Fibroblast of peridontal ligament (primary cell): ENCODE measurements around the gene CARD11.
"Not testable (repeated sequence)": the region's sequence is repeated elsewhere in the genome, so short reads cannot be mapped to it uniquely, and the experiment has no call there.

Source experiments
- DNase-seq: peaks from one replicate; pipeline ENCODE4 v3.0.0-alpha.2; 2010; ENCODE audit errors: extremely low read depth

The CARD11 gene

DNA sequence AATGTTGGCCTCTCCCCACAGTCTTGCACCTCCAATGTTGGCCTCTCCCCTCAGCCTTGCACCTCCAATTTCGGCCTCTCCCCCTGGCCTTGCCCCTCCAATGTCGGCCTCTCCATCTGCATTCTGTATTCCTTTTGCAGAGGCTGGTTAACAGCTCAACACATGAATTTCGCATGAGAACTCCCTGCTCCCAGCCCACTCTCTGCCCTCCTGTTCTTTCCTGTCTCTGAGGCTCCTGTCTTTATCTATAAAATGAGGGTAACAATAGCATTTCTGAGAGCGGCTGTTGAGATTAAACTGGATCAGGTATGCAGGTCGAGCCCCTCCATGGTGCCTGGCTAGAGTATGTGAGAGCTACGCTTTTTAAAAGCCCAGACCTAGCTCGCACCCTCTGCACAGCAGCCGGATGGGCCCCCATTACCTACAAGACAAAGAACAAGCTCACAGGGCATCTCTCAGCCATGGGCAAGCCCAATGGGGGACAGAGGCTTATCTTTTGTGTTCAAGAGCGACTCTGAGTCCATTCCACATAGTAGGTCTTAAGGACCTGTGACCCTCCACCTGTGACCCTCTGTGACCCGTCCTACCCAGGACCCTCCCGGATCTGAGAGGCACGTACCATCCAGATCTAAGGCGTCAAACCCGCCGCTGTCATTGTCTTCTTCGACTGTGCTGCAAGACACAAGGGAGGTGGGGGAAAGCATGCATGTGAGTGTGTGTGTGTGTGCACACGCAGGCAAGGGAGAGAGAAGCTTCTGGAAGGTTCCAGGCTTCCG, 117.4 kb downstream of the CARD11 start:
- no peak for DNase-seq

DNA sequence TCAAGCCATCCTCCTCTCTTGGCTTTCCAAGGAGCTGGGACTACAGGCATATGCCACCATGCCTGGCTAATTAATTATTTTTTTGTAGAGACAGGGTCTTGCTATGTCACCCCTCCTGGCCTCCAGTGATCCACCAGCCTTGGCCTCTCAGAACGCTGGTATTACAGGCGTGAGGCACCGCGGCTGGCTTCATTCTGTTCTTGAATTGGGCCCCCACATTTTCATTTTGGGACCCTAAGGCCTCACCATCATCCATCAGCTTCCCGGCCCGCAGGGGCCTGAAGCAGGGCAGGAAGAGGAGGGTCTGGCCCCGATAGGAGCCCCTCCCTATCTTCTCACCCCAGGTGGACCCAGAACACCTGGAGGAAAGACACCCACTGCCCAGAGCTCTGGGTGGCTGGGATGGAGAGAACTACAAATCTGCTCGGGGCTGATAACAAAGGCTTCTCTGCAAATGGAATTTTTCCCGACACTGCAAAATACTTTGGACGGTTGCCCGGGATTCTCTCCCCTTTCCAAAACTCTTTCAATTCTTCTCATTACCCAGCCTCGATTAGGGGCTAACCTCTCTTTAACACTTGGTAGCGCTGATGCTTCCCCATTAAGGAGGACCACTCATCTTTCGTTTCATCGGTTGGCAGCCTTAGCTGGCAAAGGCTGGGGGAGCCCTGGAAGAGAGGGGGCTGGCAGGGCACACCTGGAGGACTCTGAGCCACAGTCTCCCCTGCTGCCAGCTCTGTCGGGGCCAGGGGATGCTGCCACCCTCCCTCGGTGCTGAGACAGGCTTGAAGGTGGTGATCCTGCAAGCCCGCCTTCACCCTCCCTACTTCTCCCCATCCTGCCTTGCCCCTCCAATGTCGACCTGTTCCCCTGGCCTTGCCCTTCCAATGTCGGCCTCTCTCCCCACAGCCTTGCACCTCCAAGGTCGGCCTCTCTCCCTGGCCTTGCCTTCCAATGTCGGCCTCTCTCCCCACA, 118.5 kb downstream of the CARD11 start:
- DNase-seq: no peak

DNA sequence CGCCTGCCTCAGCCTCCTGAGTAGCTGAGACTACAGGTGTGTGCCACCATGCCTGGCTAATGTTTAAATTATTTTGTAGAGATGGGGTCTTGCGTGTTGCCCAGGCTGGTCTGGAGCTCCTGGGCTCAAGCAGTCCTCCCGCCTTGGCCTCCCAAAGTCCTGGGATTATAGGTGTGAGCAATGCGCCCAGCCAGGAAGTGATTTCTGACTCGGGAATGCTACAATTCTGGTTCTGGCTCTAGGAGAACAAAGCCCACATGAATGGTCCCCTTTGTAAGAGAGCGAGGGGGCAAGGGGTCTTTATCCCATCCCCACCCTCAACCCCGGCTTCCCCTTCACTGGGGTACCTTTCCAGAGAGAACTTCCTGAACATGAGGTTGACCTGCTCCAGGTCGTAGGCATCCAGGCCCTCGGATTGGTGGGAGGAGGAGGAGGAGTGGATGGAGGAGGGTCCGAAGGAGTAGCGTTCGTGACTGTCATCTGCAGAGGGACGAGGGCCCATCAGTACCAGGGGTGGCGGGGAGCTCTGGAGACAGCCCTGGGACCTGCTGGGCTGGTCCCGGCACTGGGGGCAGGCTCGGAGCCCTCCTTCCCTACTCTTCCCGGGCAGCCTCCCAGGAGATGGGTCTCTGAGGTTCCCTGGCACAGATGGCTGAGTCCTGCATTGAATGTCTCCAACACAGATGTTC, 119.6 kb downstream of the CARD11 start:
- DNase-seq: no peak

DNA sequence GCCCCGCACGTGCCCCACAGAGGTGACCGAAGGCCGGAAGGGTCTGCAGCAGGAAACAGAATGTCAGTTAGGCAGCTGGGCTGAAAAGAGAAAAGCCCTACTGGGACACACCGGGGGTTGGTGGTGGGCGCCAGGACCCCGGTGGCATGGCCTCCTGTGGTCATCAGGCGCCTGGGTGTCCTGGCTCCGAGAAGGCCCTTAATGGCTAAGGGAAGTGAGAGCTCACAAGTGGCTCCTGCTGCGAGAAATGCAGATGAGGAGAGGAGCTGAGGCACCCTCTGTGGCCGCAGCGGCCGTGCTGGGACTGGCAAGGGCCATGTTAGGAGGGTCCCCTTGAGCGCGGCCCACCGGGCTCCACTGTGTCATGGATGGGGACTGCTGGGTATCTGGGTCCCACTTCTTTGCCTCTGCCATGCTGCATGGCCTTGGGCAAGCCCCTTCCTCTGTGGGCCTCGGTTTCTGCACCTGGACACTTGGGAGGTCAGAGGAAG, 120.3 kb downstream of the CARD11 start:
- no peak for DNase-seq

DNA sequence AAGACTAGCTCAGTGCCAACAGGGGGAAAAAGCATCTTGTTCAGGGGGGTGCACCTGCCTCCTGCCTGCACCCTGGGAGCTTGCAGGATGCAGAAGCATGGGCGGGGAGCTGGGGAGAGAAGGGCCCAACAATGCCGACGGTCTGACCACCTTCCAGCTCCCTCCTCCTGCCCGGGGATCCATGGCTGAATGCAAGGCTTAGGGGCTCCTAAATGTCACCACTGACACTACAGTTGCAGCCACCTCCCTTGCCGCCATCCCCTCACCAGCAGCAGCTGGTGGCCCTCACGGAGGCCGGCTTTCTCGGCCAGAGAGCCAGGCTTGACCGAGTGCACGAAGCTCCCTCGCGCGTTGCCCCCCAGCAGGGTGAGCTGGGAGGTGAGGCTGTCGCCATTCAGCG, 120.8 kb downstream of the CARD11 start:
- no peak for DNase-seq

DNA sequence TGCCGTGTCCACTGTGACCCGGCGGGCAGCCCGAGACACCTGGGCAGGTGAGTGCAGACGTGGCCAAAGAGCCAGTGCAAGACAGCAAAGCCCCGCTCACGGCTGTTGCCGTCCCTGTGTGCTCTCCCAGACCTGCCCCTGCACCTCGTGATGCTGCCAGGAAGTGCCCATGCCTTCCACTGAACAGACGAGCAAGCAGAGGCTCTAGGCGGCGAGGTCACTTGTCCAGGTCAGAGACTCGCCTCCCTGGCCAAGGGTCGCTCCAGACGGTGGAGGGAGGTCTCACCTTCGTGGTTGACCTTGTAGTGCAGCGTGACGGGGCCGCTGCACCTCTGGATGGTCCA, 121.3 kb downstream of the CARD11 start:
- DNase-seq: no peak

DNA sequence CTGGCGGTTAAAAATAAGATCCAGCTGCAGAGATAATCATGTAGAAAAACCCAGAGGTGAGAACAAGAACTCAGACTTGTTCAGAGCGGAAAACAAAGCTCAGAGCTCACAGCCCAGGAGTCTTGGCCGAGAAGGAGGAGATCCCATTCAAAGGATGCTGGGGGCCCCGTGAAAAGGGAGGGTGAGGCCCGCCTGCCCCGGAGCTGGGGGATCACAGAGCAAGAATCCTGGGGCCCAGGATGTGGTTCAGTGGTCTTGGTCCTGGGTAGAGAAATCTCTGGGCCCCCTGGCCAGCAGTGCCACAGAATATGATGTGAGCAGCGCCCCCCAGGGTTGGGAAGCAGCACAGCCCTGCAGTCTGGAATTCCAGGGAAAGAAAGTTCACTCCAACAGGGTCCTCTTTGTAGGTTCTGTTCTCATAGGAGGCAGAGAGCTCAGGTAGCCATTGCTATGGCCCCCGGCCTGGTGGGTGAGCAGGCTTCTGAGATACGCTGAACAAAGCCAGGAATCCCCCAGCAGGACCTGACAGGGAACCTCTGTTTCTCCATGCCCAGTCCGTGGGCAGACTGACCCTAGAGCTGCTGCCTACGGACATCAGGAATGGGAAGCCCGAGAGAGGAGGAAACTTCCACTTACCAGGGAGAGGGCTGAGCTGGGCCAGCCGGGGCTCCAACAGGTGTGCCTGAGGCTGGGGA, 121.9 kb downstream of the CARD11 start:
- no peak for DNase-seq

DNA sequence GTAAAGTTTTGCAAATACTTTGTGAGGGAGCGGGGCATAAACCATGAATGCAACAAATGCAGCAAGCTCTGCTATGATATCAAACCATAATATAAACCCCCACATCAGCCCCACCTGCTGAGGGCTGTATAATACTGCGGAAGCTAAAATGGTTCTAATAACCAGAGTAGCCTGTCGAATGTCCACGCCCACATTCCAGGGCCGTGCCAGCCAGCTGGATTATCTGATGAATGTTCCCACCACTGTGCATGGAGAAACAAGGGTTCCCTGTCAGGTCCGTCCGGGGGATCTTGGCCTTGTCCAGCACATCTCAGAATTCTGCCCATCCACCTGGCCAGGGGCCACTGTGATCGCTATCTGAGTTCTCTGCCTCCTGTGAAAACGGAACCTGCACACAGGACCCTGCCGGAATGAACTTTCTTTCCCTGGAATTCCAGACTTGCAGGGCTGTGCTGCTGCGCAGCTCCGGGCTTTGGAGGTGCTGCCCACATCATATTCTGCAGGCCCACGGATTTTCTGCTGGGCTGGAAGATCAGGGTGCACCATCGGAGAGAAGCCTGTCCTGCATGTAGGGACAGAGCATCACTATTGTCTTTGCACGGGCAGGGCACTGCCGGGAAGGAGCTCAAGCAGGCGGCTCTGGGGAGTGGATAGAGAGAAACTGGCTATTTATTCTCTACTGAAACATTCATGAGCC, 122.6 kb downstream of the CARD11 start:
- DNase-seq: no peak

DNA sequence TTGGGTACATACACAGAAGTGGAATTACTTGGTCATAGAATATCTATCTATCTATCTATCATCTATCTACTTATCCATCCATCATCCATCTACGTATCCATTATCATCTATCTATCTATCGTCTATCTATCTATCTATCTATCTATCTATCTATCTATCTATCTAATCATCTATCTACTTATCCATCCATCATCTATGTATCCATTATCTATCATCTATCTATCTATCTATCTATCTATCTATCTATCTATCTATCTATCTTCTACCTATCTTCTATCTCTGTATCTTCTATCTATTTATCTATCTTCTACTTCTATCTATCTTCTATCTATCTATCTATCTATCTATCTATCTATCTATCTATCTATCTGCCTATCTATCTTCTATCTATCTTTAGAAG, 123.2 kb downstream of the CARD11 start:
- DNase-seq: not testable (repeated sequence)

DNA sequence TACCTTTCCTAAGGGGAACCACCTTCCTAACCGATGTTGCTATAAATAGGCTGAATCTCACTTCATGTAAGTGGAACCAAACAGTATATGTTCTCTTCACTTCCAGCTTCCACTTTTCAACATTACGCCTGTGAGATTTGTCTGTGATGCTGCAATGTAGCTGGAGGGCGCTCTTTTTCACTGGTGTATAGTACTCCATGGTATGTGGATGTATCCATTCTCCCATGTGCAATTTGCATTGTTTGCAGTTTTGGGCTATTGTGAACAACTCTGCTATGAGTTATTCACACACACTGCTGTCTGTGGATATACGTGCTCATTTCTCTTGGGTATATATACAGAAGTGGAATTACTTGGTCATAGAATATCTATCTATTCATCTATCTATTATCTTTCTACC, 123.6 kb downstream of the CARD11 start:
- DNase-seq: no peak

DNA sequence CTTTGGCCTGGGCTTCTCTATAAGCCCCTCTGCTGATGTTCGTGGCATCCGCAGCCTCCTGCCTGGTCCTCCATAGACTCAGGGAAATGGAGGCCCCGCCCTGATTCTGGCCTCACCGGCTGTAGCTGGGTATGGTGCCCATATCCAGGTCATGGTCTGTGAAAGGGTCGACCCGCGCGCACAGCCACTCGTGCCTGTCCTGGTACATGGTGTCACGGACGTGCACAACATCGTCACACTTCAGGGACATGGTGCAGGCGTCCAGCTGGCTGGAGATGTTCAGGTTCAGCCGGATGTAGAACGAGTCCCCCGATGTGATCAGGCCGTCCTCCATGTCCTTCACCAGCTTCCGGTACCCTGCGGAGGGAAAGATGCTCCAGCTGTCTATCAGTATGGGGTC, 124.4 kb downstream of the CARD11 start:
- DNase-seq: no peak

DNA sequence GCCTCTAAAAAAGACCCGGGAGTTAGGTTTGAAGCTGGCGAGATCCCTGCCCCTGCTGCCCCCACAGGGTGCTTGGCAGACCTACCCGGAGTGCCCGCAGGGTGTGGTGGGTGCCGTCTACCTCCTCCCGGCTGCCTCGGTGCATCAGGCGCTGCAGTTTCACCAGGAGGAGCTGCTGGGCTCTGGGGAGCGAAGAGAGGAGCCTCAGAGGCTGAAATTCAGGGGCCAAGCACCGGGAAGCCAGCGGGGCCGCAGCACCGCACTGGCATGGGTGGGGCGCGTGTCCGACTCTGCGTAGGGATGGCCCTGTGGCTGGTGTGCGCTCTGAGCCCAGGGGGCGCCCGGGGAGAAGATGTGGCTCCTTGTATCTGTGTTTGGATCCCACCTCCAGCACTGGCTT, 125.3 kb downstream of the CARD11 start:
- DNase-seq: no peak

DNA sequence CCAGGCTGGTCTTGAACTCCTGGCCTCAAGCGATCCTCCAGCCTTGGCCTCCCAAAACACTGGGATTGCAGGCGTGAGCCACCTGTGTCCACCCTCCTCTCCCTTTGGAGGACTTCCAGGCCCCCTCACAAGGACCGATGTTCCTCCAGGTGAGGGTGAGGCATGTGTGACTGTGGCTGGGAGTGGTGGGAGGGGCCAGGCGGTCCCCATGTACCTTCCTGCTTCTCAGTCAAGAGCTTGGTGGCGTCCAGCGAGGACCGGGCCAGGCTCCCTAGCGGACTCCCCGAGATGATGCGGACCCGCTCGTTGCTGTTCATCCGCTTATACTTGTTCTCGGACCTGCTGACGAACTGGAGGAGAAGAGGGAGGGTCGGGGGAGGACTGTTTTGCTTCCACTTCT, 128.6 kb downstream of the CARD11 start:
- DNase-seq: no peak

DNA sequence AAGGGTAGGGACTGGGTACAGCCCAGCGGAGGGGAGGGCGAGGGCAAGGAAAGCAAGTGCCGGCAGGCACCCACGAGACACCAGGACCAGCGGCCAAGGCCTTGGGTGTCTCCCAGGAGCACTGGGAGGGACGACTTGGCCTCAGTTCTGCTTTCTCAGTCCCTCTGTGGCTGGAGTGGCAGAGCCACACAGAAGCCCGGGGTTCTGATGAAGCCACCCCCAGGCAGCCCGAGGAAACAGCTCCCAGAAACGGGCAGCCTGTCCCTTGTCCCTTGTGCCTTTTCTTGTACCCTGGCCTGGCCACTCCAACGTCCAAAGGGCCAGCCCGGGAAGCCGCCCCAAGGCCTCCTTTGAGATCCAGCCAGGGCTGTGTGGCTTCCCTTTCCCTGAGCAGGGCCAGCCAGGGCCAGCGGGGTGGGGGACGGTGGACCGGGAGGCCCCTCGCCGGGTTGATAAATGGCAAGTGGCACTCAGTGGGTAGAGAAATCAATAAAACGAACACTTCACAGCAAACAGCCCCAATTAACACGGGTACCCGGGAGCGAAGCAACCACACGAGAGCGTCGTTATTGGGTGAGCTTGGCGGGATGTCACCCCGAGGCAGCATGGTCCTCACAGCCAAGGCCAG, 129.8 kb downstream of the CARD11 start:
- no peak for DNase-seq

DNA sequence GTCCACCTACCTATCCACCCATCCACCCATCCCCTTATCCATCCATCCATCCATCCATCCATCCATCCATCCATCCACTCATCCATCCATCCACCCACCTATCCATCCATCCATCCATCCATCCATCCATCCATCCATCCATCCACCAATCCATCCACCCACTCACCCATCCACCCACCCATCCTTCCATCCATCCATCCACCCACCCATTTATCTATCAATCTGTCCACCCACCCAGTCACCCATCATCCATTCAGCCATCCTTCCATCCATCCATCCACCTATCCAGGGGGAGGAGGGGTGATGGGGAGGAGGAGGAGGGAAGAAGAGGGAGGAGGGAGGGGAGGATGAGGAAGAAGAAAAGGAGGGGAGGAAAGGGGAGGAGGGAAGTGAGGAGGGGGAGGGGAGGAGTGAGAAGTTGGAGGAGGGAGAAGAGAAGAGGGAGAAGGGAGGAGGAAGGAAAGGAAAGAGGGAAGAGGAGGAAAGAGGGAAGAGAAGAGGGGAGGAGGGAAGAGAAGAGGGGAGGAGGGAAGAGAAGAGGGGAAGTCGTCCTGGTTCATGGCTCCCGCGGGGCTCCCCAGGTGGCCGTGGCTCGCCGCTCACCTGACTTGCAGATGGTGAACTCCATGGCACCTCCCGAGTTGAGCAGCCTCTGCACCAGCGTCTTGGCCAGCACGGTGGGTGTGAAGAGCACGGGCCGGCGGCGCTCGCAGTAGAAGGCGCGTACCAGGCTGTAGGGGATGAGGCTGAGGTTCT, 130.8 kb downstream of the CARD11 start:
- DNase-seq: no peak

DNA sequence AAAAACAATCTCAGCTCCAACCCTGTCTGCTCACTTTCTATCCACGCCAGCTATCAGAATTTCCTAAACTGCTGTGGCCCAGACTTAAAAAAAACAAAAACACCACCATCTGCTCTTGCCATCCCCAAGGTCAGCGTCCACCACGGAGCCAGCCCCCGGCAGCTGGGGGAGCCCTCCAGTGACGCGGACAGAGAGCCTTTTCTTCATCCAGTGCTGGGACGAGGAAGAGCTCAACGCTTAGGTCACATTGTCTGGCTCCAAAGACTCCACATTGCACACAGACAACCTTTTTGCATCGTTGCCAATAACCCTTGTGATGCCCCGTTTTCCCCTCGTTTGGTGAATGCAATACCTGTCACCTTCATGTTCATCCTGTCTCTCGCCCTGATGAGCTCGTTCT, 132.2 kb downstream of the CARD11 start:
- no peak for DNase-seq

DNA sequence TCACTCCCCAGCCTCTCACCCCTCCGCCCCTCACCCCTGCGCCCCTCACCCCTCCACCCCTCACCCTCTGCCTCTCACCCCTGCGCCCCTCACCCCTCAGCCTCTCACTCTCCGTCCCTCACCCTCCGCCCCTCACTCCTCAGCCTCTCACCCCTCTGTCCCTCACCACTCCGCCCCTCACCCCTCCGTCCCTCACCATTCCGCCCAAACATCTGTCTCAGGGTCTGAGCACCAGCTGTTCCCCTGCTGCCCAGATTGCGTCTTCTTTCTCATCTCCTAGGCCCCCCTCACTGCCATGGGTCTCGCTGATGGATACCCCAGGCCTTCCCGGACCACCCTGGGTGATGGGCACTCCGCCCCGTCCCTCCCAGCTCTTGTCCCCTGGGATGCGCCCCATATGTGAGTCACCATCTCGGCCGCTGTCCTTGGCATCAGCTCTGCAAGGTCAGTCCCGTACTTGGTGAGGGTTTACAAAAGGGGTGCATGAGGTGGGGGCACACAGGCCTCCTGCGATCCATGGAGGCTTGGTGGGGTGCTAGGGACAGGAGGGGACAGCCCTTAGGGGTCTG, 134.1 kb downstream of the CARD11 start:
- DNase-seq: no peak

DNA sequence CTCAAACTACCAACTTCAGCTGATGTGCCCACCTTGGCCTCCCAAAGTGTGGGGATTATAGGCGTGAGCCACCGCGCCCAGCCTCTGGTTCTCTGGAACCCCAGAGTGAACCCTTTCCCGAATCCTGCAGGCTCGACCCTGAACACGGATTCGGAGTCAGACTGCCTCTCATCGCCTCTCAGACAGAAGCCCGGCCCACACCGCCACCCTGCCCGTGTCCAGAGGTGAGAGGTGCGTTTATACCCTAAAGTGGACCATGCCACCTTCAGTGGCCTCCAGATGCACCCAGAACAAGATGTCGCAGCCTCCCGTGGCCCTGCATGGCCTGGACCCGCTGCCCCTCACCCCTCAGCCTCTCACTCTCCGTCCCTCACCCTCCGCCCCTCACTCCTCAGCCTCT, 134.6 kb downstream of the CARD11 start:
- no peak for DNase-seq

DNA sequence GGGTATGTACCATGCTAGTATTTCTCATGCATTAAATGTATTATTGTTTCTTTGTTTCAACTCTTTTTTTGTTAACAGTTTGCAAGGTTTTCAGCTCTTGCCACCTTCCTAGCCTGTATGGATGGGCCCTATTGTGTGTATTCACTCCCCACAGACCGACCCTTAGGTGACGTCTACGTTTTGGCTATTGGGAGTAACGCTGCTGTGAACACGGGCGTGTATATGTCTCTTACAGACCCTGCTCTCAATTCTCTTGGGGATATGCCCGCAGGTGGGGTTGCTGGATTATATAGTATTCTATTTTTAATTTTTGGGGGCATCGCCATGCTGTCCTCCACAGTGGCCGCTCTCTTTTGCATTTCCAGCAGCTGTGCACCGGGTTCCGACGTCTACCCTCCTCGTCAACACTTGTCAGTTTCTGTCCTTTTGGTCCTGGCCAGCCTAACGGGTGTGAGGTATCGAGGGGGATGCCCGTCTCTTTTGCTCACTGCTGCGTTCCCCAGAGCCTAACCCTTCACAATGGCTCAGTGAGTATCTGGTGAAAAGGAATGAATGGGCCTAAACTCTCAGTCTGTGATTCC, 135.5 kb downstream of the CARD11 start:
- DNase-seq: no peak
